Umbilical cord (tissue), 2 donors: ENCODE measurements around the gene SNCB. TPM values are rescaled to one million over a fixed set of nuclear protein-coding genes. Genes with fewer than 3 reads are reported as not detected.

Source experiments
- DNase-seq: peaks from one replicate; pipeline ENCODE4 v3.0.0-alpha.2; 2015; ENCODE audit warnings: low spot score
- total RNA-seq: library from RNA; depleted of rRNA; stranded (reverse); fragments of >200 nt; gene quantifications from one replicate; pipeline ENCODE4 v1.2.3, GENCODE V29; 2014; ENCODE audit warnings: low replicate concordance; ENCODE audit not compliant: insufficient read depth

The SNCB gene
- total RNA-seq, 1 donor from 2014 or later: not detected

- no peak for DNase-seq
Measured at GRCh38 chr5:176625512-176625911, 4.8 kb downstream of the SNCB start.

GRCh38 chr5:176624938-176625337 is 5.4 kb downstream of the SNCB start:
- no peak for DNase-seq

GRCh38 chr5:176624142-176624541 is 6.2 kb downstream of the SNCB start:
- DNase-seq: no peak

GRCh38 chr5:176621661-176622079 is 8.7 kb downstream of the SNCB start:
- no peak for DNase-seq

- no peak for DNase-seq
Measured at GRCh38 chr5:176620333-176620981, 9.9 kb downstream of the SNCB start.

GRCh38 chr5:176619569-176620332 is 10.6 kb downstream of the SNCB start:
- no peak for DNase-seq

GRCh38 chr5:176619203-176619568 is 11.1 kb downstream of the SNCB start:
- DNase-seq: peak; percentile 38

GRCh38 chr5:176618783-176619182 is 11.6 kb downstream of the SNCB start:
- no peak for DNase-seq

GRCh38 chr5:176616511-176616910 is 13.8 kb downstream of the SNCB start:
- DNase-seq: no peak

- no peak for DNase-seq
Measured at GRCh38 chr5:176614805-176615478, 15.4 kb downstream of the SNCB start.

- DNase-seq: no peak
Measured at GRCh38 chr5:176612855-176613254, 17.5 kb downstream of the SNCB start.

GRCh38 chr5:176612008-176612407 is 18.3 kb downstream of the SNCB start:
- DNase-seq: no peak

GRCh38 chr5:176611435-176611834 is 18.9 kb downstream of the SNCB start:
- DNase-seq: peak; percentile 82

- no peak for DNase-seq
Measured at GRCh38 chr5:176610435-176610773, 19.9 kb downstream of the SNCB start.

GRCh38 chr5:176609724-176610434 is 20.5 kb downstream of the SNCB start, which contains the start of gene GPRIN1:
TSS of gene GPRIN1 (minus strand) at chr5:176610156. CDS start at chr5:176599834, 10,322 bp downstream.
- peak; percentile 57 for DNase-seq

GRCh38 chr5:176608937-176609723 is 21.2 kb downstream of the SNCB start:
- no peak for DNase-seq

- DNase-seq: no peak
Measured at GRCh38 chr5:176608142-176608705, 22.1 kb downstream of the SNCB start.

- no peak for DNase-seq
Measured at GRCh38 chr5:176606875-176607274, 23.5 kb downstream of the SNCB start.

GRCh38 chr5:176606032-176606431 is 24.3 kb downstream of the SNCB start:
- peak; percentile 6 for DNase-seq

GRCh38 chr5:176603091-176603490 is 27.2 kb downstream of the SNCB start:
- DNase-seq: no peak
